Hippocampal formation (tissue), 2 donors: ENCODE data around the gene AP3M1.
"Not testable (repeated sequence)": the region's sequence is repeated elsewhere in the genome, so short reads cannot be mapped to it uniquely, and the experiment has no call there.

Experiments used
- DNase-seq, 2 donors: peaks; one replicate each; lab custom pipeline; 2025; lab: John Stamatoyannopoulos, UW

The AP3M1 gene

DNA sequence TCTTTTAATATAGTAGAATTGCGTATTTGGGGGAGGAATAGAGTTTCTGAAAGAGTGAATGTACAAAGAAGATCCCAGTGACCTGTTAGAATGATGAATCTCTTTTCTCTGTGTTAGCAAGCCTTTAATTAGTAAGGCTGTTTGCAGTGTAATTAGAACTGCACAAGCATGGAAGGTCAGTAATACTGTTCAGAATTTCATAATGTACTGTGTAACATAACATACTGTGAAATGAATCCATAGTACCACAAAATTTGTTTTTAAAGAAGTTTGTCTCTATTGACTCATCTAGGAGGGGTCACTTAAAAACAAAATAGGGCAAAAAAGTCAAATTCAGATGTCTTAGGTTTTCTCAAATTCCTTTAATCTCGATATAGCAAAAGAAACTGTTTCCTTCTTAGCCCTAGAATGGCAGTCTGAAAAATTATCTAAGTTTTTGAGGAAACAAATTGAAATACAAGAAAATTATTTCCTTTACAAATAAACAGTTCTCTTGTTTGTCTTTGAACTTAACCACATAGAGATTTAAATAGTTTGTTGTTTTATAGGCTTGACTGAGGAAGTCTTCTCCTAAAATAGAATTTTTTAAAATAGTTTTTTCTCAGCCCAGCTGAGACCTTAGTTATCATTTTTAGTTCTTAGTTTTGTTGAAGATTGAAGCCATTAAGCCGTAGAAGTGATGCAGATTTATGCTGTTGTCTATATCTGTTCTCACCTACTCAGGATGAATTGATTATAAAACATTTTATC lies 12.9 kb upstream of the AP3M1 start:
- DNase-seq, result no peak

DNA sequence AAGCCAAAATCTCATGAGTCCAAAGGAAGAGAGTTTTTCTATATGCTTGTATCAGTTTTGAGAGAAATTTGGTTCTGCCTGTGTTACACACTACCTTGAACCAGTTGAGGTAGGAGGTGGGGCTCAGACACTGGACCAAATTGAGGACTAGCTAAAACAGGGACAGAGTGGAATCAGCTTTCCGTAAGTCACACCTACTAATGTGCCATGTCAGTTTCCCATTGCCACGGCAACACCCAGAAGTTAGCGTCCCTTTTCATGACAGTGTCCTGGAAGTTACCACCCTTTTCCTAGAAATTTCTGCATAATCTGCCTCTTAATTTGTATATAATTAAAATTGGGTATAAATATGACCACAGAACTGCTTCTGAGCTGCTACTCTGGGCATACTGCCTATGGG lies 9.4 kb upstream of the AP3M1 start:
- DNase-seq, result no peak

DNA sequence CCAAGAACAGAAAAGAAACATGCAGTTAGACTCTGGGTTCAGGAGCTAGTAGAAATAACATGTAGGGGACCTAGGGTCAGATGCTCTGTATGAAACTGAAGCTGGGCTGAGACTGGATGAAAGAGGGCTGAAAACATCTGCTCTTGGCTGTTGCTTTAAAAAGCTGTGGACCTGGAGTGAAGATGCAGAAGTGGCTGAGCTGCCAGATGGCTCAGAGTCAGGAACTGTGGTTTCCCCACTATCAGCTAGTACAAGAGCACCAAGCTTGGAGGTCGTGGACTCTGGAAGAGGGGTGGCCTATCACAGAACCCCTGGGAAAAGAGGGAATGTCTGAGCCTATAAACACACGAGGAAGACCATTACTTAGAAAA lies 6.3 kb upstream of the AP3M1 start:
- DNase-seq, result no peak

DNA sequence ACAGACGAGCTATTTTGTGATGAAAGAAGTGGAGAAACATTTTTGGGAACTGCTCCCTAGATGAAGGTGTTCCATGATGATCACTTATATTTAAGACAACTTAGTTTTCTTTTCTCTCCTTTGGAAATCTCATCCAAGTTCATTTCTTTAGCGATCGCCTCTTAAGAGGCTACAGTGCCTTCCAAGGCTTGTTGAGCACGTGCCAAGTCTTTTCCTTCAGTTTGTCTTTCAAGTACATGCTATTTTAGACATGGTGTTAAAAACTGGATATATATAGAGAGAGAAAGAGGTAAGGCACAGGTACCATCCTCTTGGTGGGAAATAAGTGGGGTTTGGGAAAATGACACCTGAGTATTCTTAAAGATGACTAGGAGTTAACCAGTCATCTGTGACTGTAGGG lies 3.0 kb upstream of the AP3M1 start:
- no peak for DNase-seq

DNA sequence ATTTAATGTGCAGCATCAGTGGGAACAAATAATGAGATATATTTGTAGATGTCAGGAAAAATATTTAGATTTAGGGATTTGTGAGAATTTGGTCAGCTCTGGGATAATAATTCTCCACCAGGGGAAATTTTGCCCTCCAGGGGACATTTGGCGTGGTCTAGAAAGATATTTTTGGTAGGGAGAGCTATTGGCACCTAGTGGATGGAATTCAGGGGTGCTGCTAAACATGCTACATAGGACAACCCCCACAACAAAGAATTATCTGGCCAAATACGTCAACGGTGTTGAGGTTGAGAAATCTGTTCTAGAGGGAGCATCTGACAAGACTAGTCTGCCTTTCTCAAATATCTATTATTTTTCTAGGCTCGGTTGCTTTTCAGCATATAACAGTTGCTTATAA lies 2.5 kb upstream of the AP3M1 start:
- DNase-seq, result no peak

DNA sequence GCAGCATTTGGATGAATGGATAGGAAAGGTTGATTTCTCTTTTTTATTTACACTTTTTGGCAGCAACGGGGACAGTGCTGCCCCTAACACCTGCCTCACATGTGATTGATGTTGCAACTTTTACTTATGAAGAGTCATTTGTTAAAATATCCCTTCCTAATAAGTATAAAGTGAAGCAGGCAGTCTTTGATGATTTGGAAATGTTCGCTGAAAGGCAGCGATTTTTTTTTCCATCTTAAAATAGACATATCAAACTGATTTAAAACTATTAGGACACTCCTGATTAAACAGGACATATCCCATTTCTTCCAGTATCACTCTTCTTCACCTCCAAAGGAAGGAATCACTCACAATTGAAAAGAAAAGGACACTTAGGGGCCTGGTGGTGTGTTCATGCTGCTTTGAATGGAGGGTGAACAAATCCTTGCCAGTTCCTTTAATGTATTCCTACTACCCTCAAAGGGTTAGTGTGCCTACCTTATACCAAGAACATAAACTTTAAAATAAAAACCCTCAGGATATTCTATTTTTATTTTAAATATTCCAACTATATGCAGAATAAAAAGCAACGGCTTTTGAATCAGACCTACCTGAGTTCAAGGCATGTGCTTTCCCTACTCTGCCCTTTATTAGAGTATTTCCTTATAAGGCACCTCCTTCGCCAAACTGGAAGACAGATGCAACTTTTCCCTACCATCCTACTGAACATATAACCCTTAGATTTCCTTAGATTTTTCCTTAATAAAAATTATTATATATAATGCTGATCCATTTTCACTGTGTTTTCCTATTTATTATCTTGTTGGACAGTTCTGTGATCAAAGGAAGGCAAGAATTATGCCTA lies 1.5 kb upstream of the AP3M1 start:
- DNase-seq, result no peak

DNA sequence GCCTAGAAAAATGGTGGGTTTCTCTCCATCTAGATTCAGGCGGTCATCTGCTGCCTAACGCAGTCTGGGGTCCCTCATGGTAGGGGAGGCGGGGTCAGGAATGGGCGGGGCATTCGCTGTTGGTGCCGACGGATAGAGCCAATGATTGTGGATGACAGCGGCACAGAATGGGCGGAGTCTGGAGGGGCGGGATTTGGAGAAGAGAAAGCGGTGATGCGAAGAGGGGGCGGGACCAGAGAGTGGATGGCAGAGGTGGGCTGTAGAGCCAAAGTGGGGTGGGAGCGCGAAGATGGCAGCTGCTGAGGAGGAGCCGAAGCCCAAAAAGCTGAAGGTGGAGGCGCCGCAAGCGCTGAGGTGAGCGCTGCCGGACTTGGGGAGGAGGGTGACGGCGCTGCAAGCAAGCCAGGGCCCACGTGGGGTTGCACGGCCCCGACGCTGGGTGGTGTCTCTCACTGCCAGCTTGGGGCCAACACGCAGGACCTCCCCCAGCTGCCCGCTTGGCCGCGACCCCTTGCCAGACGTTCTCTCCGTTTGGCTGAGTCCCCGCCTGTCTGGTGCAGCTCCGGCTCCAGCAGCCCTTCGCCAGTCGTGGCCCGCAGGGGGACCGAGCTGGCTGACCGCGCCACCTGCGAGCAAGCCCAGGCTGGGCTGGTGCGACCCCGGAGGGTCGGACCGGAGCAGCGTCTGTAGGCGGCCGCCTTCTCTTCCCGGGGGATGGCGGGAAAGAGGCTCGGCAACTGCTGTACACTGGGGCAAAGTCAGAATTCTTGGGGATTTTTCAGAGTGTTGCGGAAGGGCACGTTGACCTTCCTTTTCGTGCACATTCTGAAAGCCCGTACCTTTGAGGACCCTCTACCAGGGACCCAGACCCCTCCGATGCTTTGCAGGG lies 606 bp upstream of the AP3M1 start, which contains the start of gene ADK:
Gene ADK, plus strand, starts transcription at position 232 of the 889 bp plus-strand sequence. Its CDS starts 58 bp downstream, at position 290.
- DNase-seq, result peak; percentile 96 to 97

DNA sequence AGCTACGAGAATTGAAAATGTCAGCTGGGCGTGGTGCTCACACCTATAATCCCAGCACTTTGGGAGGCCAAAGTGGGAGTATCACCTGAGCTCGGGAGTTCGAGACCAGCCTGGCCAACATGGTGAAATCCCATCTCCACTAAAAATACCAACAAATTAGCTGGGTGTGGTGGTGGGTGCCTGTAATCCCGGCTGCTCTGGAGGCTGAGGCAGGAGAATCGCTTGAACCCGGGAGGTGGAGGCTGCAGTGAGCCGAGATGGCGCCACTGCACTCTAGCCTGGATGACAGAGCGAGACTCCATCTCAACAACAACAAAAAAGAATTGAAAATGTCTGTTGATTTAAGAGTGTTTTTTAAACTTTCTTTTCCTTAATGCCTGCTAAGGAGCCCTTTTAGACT lies 3.6 kb downstream of the AP3M1 start:
- DNase-seq, result not testable (repeated sequence)

DNA sequence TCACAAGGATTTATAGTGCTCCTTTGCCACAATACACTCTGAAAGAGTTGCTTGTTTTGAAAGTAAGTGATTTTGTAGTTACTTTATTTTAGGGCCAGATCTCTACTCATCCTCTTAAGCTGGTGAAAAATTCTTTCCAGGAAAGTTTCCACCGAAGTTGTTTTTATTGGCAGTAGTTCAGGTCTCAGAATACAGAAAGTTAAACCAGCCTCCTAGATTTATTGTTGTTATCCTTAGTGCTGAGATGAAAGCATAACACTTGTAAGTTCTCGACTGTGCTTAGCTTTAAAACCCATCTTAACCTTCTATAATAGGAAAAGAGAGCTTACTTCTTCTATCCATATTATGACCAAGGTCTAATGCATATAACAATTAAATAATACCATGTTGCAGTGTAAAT lies 5.5 kb downstream of the AP3M1 start:
- no peak for DNase-seq

DNA sequence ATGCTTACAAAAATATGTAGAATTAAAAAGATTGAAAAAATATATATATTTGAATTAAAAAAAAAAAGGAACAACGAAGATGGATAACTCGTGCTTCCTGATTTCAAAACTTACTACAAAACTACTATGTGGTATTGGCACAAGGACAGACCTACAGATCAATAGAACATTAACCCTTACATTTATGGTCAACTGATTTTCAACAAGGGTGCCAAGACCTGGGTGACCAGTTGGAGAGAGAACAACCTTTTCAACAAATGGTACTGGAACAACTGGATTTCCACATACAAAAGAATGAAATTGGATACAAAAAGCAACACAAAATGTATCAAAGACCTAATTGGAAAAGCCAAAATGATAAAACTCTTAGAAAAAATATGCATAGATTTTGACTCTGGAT lies 10.1 kb downstream of the AP3M1 start:
- no peak for DNase-seq

DNA sequence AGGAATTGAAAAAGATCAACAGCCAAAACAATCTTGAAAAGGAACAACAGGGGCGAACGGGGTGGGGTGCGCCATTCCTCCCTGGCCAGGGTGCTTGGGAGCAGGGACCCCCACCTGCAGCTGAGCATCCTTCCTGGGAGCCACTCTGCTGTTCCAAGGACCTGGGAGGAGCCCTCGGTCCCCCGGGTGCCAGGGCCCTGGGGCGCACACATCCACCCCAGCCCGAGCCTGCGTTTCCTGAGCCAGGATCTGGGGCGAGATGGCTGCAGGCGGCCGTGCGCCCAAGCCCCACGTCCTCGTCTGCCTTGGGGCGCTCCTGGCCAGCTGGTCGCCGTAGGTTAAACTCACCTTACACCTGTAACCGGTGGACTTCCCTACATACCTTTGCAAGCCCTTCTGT lies 10.6 kb downstream of the AP3M1 start:
- DNase-seq, result no peak

DNA sequence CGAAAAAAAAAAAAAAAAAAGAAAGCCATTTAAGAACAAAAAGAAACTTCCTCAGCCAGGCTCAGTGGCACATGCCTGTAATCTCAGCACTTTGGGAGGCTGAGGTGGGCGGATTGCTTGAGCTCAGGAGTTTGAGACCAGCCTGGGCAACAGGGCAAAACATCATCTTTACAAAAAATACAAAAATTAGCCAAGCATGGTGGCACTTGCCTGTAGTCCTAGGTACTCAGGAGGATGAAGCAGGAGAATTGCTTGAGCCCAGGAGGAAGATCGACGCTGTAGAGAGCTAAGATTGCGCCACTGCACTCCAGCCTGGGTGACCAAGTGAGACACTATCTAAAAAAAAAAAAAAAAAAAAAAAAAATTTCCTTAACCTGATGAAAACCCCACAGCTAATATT lies 12.0 kb downstream of the AP3M1 start:
- not testable (repeated sequence) for DNase-seq

DNA sequence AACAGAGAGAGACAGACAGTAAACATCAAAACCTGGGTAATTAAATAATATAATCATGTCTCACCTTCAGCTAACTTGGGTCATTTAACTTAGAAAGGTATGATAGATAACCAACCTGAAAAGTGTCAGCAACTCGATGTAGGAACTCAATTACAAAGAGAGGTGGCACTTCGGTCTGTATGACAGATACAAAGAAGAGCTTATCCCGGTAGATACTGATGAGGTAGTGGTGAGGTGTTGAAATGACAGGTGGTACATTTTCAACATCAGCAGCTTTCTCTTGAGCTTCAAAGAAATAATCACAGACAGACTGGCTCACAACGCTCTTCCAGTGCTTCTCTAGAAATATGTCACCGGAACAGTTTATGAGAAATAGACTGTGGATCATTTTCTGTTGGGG lies 12.6 kb downstream of the AP3M1 start:
- DNase-seq, result no peak

DNA sequence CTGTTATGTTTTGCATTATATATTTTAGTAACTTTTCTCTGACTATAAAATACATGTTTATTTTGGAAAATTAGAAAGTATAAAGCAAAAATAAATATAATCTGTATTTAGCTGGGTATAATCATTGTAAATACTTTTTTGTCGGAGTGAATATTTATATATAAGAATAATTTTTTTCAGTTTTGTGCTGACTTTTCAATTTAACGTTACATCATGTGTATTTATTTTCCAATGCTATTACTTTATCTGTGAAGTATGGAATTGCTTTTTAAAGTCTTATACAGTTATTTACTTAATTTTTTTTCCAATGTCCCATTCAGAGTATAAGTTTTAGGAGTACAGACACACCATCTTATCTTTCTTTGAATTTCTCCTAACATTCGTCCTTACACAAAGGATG lies 15.2 kb downstream of the AP3M1 start:
- DNase-seq, result no peak

DNA sequence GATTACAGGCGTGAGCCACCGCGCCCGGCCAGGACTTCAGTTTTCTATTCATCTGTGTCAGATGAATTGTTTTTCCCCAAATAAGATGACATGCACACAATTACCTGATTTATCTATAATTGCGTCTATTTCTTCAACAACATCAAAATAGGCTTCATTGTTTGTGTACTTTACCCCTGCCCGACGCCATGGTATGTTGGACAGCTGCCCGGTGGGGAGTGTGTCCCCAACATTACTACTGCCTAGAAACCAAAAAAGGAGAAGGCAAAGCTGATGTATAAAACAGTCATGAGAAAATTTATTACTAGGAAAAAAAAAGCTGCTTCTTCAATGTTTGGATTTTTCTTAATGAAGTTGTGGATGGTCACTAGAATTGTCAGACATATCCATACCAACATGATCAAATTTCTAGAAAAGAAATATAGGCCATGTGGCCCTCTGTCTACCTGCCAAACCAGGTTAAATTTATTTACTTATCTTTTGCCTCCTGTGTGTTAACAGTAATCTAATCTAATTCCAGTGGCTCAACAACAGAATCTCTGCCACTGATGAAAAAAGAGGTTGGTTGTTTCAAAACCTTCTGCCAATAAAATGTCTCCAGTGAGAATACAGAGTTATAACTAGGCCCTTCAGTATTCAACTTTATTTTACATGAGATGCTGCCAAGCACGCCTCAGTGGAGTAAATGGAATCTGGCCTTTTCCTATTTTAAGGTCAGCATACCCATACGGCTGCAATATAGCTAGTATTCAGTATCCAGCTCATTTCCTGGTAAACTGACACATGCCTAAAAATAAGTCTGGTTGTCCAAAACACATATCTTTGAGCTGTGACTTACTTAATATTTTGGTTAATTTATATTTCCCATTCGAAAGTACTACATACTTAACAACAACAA lies 16.5 kb downstream of the AP3M1 start:
- DNase-seq, result no peak

DNA sequence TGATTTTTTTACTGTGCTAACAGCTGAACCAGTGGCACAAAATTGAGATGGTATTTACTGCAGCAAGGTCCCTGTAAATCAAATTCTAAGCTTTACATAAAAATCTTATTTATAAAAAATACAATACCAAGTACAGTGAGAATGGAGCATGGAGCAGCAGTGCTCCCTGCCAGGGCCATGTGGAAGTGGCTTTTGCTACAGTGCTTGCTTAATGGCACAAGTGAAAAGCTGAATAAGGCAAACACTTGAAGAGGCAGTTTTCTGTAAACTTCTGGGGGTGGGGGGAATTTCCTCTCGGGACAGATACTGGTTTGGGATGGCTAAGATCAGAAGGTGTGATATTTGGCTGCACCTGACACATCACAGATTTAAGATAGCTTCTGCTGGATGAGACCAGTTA lies 27.5 kb downstream of the AP3M1 start:
- DNase-seq, result no peak

DNA sequence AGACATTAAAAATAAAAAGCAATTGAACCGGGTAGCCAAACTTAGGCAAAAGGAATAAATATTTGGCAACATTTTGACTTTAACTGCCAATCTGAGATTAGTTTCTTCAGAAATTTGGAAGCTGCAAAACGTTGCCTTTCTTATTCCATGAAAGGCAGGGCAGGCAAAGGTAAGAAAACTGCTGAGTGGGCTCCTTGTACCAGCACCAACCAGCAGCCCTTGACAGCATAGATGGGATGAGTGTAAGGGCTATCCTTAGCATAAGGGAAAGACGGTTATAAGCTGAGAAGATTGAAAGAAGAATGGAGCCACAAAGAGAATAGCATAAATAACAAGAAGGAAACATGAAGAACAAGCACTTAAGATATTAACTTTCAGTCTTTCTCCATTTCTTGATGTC lies 28.6 kb downstream of the AP3M1 start:
- no peak for DNase-seq

DNA sequence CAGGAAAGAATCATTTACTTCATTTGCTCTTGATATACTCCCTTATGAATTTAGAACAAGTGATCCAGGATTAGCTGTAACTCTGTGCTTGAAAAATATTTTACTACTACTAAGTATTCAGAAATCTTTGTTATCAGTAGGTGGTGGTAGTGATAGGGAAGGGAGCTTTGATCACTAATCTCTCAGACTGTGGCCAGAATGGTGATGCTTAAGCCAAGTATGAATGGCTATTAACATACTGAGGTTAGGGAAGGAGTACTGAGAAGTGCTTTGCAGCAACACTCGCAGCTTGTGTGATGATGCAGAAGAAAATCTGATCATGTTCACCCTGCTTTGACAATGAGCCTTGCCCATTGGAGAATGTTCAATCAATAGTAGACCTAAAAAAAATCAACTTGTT lies 29.3 kb downstream of the AP3M1 start:
- DNase-seq, result no peak

DNA sequence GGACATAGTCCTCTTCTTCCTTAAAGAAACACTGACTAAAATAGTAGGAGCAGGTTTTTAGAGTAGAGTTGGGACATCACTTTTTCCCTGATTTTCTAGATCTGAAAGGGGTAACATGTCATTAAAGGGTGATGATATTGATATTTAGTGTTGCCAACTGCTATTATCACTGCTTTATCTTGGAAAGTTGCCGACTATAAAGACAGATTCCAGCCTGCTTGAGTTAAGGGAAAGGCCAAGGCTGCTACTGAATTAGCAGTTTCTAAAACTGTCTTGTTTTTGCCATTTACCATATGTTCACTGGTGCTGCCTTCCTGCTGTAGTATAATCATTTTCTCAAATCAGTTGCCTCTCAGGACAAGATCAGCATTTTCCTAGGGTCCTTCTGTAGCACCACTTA lies 29.7 kb downstream of the AP3M1 start:
- DNase-seq, result no peak

DNA sequence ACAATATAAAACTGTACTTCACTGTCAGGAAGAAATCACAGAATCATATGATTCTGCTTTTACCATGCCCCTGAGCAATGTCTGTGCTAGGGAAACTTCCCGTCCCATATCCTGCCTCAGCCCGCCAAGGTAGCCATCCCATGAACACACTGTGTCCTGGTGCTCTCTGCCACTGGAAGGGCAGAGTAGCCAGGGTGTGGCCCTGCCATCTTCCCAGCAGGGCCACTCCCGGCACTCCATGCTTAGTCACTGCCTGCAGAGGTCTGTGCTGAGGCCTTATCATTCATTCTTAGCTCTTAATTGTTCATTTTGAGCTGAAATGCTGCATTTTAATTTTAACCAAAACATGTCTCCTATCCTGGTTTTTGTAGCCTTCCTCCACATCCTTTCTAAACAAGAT lies 31.8 kb downstream of the AP3M1 start:
- DNase-seq, result no peak

DNA sequence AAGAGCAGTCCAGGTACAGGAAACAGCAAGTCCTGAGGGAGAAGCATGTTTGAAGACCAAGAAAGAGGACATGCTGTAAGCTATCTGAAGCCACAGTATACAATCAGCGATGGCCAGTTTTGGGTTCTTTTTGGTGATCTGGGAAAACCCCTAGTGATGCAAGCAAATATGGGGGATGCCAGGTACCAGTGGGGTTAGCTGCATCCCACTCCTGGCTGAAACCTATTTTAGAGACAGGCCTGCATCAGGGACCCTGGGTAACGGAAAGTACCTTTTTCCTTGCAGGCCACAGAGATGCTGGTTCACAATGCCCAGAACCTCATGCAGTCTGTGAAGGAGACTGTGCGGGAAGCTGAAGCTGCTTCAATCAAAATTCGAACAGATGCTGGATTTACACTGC lies 32.9 kb downstream of the AP3M1 start:
- DNase-seq, result no peak
